Large intestine (tissue), 3 donors: Measurements from ENCODE around the gene ARMS2. TPM values are rescaled to one million over a fixed set of nuclear protein-coding genes. Genes with fewer than 3 reads are reported as not detected.

Source experiments
- DNase-seq, 2 donors: peaks; one replicate each; pipeline versions ENCODE4 v3.0.0 to v3.0.0-alpha.2; 2013
- H3K27ac ChIP-seq: one replicate; pipeline ENCODE4 v1.5.1; 2013; ENCODE audit warnings: low read length
- H3K27me3 ChIP-seq: 2 replicates; pipeline ENCODE4 v1.6.1; 2013; ENCODE audit warnings: low read length; ENCODE audit not compliant: control insufficient read depth, insufficient read depth
- H3K36me3 ChIP-seq: 2 replicates; pipeline ENCODE4 v1.6.1; 2013; ENCODE audit warnings: low read length; ENCODE audit not compliant: control insufficient read depth, insufficient read depth
- H3K4me1 ChIP-seq: one replicate; pipeline ENCODE4 v1.6.1; 2013; ENCODE audit warnings: low read length; ENCODE audit not compliant: control insufficient read depth, insufficient read depth
- H3K4me3 ChIP-seq: one replicate; pipeline ENCODE4 v1.5.1; 2013; ENCODE audit warnings: low read length
- H3K9me3 ChIP-seq: one replicate; pipeline ENCODE4 v1.6.1; 2013; ENCODE audit warnings: mild to moderate bottlenecking, low read depth, low read length, moderate library complexity; ENCODE audit not compliant: control insufficient read depth
- WGBS: methylation state at CpG from one replicate; pipeline ENCODE4 v1.1.5; 2013; ENCODE audit warnings: low lambda C conversion rate; ENCODE audit not compliant: insufficient coverage; 5-methylcytosine and 5-hydroxymethylcytosine counted together
- polyA plus RNA-seq: library from polyadenylated mRNA; unstranded; fragments of 120-200 nt; gene quantifications from one replicate; pipeline ENCODE4 v1.2.1, GENCODE V29; 2013

The ARMS2 gene
- polyA plus RNA-seq, 1 donor: 0.15 TPM

DNA sequence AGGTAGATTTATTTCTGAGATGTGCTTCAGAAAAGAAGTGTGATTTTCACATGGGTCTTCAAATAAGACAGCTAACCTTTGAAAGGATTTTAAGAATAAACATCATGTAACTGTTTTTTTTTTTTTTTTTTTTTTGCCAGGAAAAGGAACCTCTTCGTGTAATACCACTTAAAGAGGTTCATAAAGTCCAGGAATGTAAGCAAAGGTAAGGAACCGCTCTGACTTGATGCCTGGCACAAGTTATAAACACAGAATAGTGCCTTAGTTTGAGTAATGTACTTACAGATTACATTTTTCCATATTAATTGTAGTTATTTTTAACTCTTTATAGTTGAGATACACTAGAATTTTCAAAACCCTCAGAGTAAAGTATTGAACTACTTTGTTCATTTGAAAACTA, 30.4 kb upstream of the ARMS2 start:
- Histone ChIP-seq H3K27me3 (no peaks in the 10 kb centered on the region), H3K27ac (no peak overlapping the region), H3K9me3 (no peaks in the 10 kb centered on the region), H3K4me3 (no peak overlapping the region), H3K36me3 (peaks cover 28% of the 10 kb centered on the region), H3K4me1 (no peaks in the 10 kb centered on the region)
- no peak for DNase-seq
- WGBS: no CpG with 5 or more reads among the region's 2 CpGs

DNA sequence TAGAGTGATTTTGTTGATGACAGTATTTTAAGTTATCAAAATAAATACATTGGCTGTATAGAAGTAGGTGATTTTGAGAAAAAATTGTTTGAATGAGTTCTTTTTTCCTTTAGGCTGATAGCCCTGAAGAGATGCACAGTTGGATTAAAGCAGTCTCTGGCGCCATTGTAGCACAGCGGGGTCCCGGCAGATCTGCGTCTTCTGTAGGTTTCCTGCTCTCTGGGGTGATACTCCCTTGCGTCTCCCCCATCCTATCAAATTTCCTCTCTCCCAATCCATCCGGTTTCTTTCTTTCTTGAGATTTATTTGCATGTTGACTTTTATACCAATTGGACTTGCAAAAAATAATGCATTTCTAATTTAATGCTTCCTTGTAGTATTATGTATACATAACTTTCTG, 27.6 kb upstream of the ARMS2 start:
- Histone ChIP-seq H3K27ac (no peak overlapping the region), H3K4me1 (no peaks in the 10 kb centered on the region), H3K27me3 (no peaks in the 10 kb centered on the region), H3K36me3 (peaks cover 26% of the 10 kb centered on the region), H3K9me3 (no peaks in the 10 kb centered on the region), H3K4me3 (no peak overlapping the region)
- WGBS: 92% methylated on average over 6 of the region's 6 CpGs
- DNase-seq: no peak

DNA sequence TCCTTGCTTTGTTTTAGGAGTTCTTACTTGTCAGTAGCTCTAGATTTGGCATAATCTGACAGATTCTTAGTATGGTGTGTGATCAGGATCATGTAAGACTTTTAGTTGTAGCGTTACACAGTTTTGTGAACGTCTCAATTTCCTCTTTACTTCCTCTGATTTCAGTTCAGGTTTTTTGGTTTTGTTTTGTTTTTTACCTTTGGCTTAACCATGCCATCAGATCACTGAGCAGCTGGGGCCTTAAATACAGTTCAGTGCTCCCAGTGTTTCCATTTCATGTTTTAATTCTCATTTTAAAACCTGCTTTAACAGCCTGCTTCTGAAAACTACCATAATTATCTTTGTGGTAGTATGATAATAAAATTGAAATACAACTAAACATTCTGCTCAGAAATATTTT, 27.2 kb upstream of the ARMS2 start:
- Histone ChIP-seq H3K27me3 (no peaks in the 10 kb centered on the region), H3K36me3 (peaks cover 23% of the 10 kb centered on the region), H3K4me3 (no peak overlapping the region), H3K27ac (no peak overlapping the region), H3K9me3 (no peaks in the 10 kb centered on the region), H3K4me1 (no peaks in the 10 kb centered on the region)
- DNase-seq: no peak
- WGBS: no CpG with 5 or more reads among the region's 2 CpGs

DNA sequence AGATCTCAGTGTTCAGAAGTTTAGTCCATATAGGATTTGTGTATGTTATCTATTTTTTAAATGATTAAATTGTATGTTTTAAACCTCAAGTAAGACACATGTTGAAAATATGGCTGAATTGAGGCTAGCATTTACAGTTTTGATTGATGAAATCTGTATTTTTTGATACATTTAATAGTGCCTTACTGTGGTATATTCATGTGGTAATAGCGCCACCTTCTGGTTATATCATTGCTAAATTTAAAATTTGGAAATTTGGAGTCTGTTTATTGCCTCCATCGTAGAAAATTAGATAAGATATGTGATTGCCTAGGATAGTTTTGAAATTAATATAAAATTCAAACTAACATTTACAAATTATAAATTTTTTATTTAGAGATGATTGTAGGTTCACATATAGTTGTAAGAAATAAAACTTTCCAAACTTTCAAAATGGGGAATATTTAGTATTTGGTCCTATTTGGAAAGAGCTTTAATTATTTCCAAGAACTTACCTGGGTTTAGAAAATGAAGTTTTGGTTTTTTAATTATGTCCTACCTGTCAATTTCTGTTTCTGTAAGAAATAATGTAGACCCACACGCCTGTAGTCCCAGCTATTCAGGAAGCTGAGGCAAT, 19.1 kb upstream of the ARMS2 start:
- Histone ChIP-seq H3K36me3 (peaks cover 5% of the 10 kb centered on the region), H3K4me3 (no peak overlapping the region), H3K9me3 (no peaks in the 10 kb centered on the region), H3K4me1 (no peaks in the 10 kb centered on the region), H3K27me3 (no peaks in the 10 kb centered on the region), H3K27ac (no peak overlapping the region)
- DNase-seq: no peak
- WGBS: 0% methylated on average over 1 of the region's 3 CpGs

DNA sequence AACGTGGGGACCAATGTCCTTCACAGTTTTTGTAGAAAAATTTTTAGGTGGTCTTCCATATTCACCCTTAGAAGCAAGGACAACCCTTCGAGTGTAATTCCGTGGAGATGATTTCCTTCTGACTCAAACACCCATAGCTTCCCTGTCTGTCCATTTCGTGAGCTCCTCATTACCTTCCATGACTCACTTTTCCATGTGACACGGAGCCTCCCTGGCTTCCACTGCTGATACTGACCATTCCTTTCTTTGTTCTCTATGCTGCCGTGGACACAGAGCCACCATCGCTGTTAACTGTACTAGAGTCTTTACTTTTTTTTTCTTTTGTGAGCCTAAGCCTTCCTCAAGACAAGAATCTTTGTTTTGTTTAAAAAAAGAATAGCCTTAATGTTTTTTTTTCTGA, 12.5 kb upstream of the ARMS2 start:
- no peak for DNase-seq
- no peak overlapping the region for H3K27ac ChIP-seq
- H3K4me1 ChIP-seq: no peaks in the 10 kb centered on the region
- H3K4me3 ChIP-seq: no peak overlapping the region
- H3K36me3 ChIP-seq: no peaks in the 10 kb centered on the region
- 82% methylated on average over 6 of the region's 7 CpGs for WGBS
- no peaks in the 10 kb centered on the region for H3K27me3 ChIP-seq
- no peaks in the 10 kb centered on the region for H3K9me3 ChIP-seq

DNA sequence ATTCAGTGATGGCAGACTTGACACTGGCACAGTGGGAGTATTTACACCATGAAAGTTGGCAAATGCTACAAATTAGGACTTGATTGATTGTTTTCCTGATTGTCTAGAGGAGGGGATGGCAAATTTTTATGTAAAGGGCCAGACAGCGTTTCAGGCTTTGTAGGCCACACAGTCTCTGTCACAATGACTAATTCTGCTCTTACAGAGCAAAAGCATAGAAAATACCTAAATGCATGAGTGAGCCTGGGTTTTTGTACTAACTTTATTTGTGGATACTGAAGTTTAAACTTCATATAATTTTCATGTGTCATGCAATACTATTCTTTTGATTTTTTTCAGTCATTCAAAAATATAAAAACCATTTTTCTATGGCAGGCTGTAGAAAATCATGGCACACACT, 9.0 kb upstream of the ARMS2 start:
- DNase-seq: no peak
- no peak overlapping the region for H3K27ac ChIP-seq
- no peaks in the 10 kb centered on the region for H3K36me3 ChIP-seq
- no peaks in the 10 kb centered on the region for H3K9me3 ChIP-seq
- no peaks in the 10 kb centered on the region for H3K27me3 ChIP-seq
- peaks cover 22% of the 10 kb centered on the region for H3K4me1 ChIP-seq
- no CpG with 5 or more reads among the region's 1 CpG for WGBS
- H3K4me3 ChIP-seq: no peak overlapping the region

DNA sequence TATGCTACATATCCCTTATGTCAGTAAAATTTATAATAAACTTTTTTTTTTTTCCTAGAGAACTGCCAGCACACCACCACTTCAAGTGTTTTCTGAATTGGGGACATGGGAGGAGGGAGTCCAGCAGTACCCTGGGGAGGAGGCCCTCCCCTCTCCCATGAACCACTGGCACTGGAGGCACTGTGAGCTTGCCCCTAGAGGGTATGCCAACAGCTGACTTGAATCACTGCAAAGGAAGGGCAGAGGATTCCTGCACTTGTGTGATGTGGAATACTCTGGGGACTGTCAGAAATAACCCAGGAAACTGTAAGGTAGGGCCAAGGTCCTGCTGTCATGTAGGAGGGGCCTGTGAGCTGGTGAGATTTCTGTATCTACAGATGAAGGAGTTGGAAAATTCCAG, 8.5 kb upstream of the ARMS2 start:
- H3K36me3 ChIP-seq: no peaks in the 10 kb centered on the region
- no peaks in the 10 kb centered on the region for H3K27me3 ChIP-seq
- H3K9me3 ChIP-seq: no peaks in the 10 kb centered on the region
- no peak for DNase-seq
- H3K27ac ChIP-seq: no peak overlapping the region
- H3K4me1 ChIP-seq: peaks cover 22% of the 10 kb centered on the region
- no peak overlapping the region for H3K4me3 ChIP-seq

DNA sequence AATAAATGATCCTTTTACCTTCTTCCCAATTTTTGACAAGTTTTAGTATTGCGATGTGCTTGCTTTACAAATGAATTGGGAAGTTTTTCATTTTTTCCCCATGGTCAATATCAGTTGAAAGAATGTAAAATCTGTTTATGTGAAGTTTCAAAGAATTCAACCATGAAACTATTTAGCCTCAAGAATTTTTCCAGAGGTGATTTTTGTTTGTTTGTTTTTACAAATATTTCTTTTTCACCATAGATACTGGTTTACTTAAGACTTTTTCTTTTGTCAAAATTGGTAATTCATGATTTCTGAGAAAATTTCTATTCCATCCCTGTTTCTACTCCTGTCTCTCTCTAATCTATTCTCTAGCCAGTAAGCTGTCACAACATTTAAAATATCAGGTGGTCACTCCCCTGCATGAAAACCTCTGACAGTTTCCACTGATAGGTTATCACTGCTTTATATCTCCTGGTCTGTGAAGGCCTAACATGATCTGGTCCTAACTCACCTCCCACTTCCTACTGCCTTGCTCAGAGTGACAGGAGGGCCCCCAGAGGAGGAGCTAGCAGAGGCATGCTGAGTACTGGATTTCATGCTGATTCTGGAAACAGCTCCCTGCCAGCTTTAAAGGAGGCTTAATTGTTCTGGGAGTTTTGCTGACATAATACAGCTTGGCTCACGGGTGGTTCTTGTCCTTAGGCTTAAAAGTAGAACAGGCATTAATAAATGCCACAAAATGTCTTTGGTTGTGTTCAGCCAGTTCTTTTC, 7.6 kb upstream of the ARMS2 start:
- no peak overlapping the region for H3K27ac ChIP-seq
- peaks cover 22% of the 10 kb centered on the region for H3K4me1 ChIP-seq
- no peaks in the 10 kb centered on the region for H3K9me3 ChIP-seq
- DNase-seq: peak in 1 of 2 donors; percentile 43
- WGBS: 88% methylated on average over 1 of the region's 2 CpGs
- no peaks in the 10 kb centered on the region for H3K36me3 ChIP-seq
- no peak overlapping the region for H3K4me3 ChIP-seq
- H3K27me3 ChIP-seq: no peaks in the 10 kb centered on the region

DNA sequence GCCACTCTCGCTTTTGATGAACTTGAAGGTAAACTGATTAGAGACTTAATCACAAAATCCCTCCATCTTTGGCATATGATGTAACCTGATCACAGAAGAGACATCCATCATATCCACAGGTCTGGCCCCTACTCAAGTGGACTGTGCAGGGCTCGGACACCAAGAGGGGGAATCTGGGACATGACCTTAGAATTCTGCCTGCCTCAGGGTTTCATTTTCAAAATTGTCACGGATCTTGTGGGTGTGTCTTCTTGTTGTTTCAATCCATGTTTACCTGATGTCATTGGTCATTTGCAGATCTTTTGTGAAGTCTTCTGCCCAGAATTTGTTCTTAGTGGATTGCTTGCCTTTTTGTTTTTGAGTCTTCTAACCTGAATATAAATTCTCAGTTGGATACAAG, 5.9 kb upstream of the ARMS2 start:
- H3K27me3 ChIP-seq: no peaks in the 10 kb centered on the region
- H3K27ac ChIP-seq: no peak overlapping the region
- no peak overlapping the region for H3K4me3 ChIP-seq
- H3K4me1 ChIP-seq: peaks cover 22% of the 10 kb centered on the region
- no CpG with 5 or more reads among the region's 3 CpGs for WGBS
- no peak for DNase-seq
- H3K36me3 ChIP-seq: no peaks in the 10 kb centered on the region
- H3K9me3 ChIP-seq: no peaks in the 10 kb centered on the region

DNA sequence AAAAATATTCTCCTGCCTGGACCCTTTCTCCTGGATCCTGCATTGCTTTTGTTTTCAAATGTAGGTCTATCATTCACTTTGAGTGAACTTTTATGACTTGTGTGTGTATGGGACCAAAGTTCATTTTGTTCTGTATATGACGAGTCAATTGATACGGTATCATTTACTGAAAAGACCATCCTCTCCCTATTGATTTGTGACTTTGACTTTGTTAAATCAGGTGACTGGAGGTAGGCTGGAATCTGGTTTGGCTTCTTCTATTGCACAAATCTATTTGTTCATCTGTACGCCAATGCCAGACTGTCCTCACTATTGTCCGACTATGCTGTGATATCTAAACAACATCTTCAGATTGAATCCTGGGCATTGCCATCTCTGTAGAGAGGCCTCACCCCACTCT, 5.3 kb upstream of the ARMS2 start:
- Histone ChIP-seq H3K4me3 (no peak overlapping the region), H3K9me3 (no peaks in the 10 kb centered on the region), H3K27me3 (no peaks in the 10 kb centered on the region), H3K4me1 (peaks cover 22% of the 10 kb centered on the region), H3K27ac (no peak overlapping the region), H3K36me3 (no peaks in the 10 kb centered on the region)
- WGBS: no CpG with 5 or more reads among the region's 4 CpGs
- DNase-seq: peak in 1 of 2 donors; percentile 73
